Ishikawa (cell line): ENCODE measurements around the gene CRABP2.

Experiments
- CEBPB ChIP-seq: IDR thresholded peaks from 2 replicates; pipeline ENCODE4 v1.6.1; 2012
- CREB1 ChIP-seq: IDR thresholded peaks from 2 replicates; pipeline ENCODE4 v1.6.1; 2012; ENCODE audit warnings: low read depth
- EGR1 ChIP-seq: IDR thresholded peaks from 2 replicates; pipeline ENCODE4 v1.6.1; 2012
- EP300 ChIP-seq: IDR thresholded peaks from 2 replicates; pipeline ENCODE4 v1.6.1; 2012; ENCODE audit warnings: borderline replicate concordance
- FOXM1 ChIP-seq: IDR thresholded peaks from 2 replicates; pipeline ENCODE4 v1.6.1; 2012; ENCODE audit warnings: low read depth, borderline replicate concordance
- MAX ChIP-seq: IDR thresholded peaks from 2 replicates; pipeline ENCODE4 v1.6.1; 2012
- NFIC ChIP-seq: IDR thresholded peaks from 2 replicates; pipeline ENCODE4 v1.6.1; 2012
- RAD21 ChIP-seq: IDR thresholded peaks from 2 replicates; pipeline ENCODE4 v1.6.1; 2012; ENCODE audit warnings: low read depth
- REST ChIP-seq: IDR thresholded peaks from 2 replicates; pipeline ENCODE4 v1.6.1; 2012; ENCODE audit warnings: low read depth, mild to moderate bottlenecking
- TAF1 ChIP-seq: IDR thresholded peaks from 2 replicates; pipeline ENCODE4 v1.6.1; 2012; ENCODE audit warnings: low read depth, mild to moderate bottlenecking
- TCF12 ChIP-seq: IDR thresholded peaks from 2 replicates; pipeline ENCODE4 v1.6.1; 2012; ENCODE audit warnings: low read depth
- TEAD4 ChIP-seq: IDR thresholded peaks from 2 replicates; pipeline ENCODE4 v1.6.1; 2012
- USF1 ChIP-seq: IDR thresholded peaks from 2 replicates; pipeline ENCODE4 v1.6.1; 2012
- YY1 ChIP-seq: IDR thresholded peaks from 2 replicates; pipeline ENCODE4 v1.6.1; 2012; ENCODE audit warnings: low read depth
- ZBTB7A ChIP-seq: IDR thresholded peaks from 2 replicates; pipeline ENCODE4 v1.6.1; 2012; ENCODE audit warnings: low read depth

The CRABP2 gene

GRCh38 chr1:156668801-156669637 lies 36.4 kb downstream of the CRABP2 start:
- TF ChIP-seq REST, result no peak
- no peak for TF ChIP-seq NFIC
- TF ChIP-seq CREB1, result no peak
- no peak for TF ChIP-seq RAD21
- TF ChIP-seq TAF1, result no peak

GRCh38 chr1:156667968-156668709 lies 37.2 kb downstream of the CRABP2 start:
- TF ChIP-seq EP300 (no peak), YY1 (no peak), FOXM1 (no peak), RAD21 (no peak), USF1 (no peak), ZBTB7A (no peak), CEBPB (no peak), MAX (no peak), EGR1 (no peak), CREB1 (no peak), NFIC (no peak), TAF1 (no peak), REST (no peak), TEAD4 (no peak), TCF12 (no peak)

GRCh38 chr1:156667610-156667967 lies 37.8 kb downstream of the CRABP2 start:
- no peak for TF ChIP-seq EP300
- TF ChIP-seq CEBPB, result no peak
- no peak for TF ChIP-seq YY1
- TF ChIP-seq REST, result no peak
- no peak for TF ChIP-seq NFIC
- TF ChIP-seq MAX, result no peak
- no peak for TF ChIP-seq TCF12
- no peak for TF ChIP-seq ZBTB7A
- no peak for TF ChIP-seq USF1
- no peak for TF ChIP-seq EGR1
- TF ChIP-seq RAD21, result no peak
- no peak for TF ChIP-seq CREB1
- TF ChIP-seq TEAD4, result no peak
- TF ChIP-seq TAF1, result no peak
